HFFc6 (cell line): ENCODE results near the gene ALAS1. TPM values are rescaled to one million over a fixed set of nuclear protein-coding genes. Genes with fewer than 3 reads are reported as not detected.

Experiments
- DNase-seq: peaks from one replicate; pipeline ENCODE4 v3.0.0-alpha.2; 2018
- H3K27ac Mint-ChIP-seq: 2 replicates; pipeline ENCODE4 v1.8.0; 2020; ENCODE audit warnings: mild to moderate bottlenecking, mixed read lengths
- H3K27me3 Mint-ChIP-seq: 2 replicates; pipeline ENCODE4 v1.8.0; 2021; ENCODE audit warnings: mild to moderate bottlenecking, moderate library complexity, mixed read lengths; ENCODE audit not compliant: insufficient read depth
- H3K36me3 Mint-ChIP-seq: 2 replicates; pipeline ENCODE4 v1.8.0; 2021; ENCODE audit warnings: low read depth, mixed read lengths
- H3K4me1 Mint-ChIP-seq: 2 replicates; pipeline ENCODE4 v1.8.0; 2020; ENCODE audit warnings: low read depth, mixed read lengths
- H3K4me3 Mint-ChIP-seq: 2 replicates; pipeline ENCODE4 v1.8.0; 2020; ENCODE audit warnings: mild to moderate bottlenecking, moderate library complexity, mixed read lengths
- H3K9me3 Mint-ChIP-seq: 2 replicates; pipeline ENCODE4 v1.8.0; 2020; ENCODE audit warnings: mild to moderate bottlenecking, mixed read lengths
- CTCF ChIP-seq: fragments of 200-600 bp; sonication (generic); IDR thresholded peaks from 2 replicates; pipeline ENCODE4 v1.5.0; 2021; ENCODE audit warnings: antibody characterized with exemption, mild to moderate bottlenecking
- total RNA-seq, 6 experiments: library from RNA; stranded (reverse); fragmentation: NEBNext Ultra II Directional; extraction: Animal tissue kit (Norgen Biotek cat#: 25700); gene quantifications; 2 replicates in 1 of 6; 3 replicates in 5 of 6; pipeline ENCODE4 v1.2.3, GENCODE V29; 2021

ALAS1 gene
- total RNA-seq, 6 experiments from 2014 or later: 31.5 to 39.1 (median 35.1) TPM

DNA sequence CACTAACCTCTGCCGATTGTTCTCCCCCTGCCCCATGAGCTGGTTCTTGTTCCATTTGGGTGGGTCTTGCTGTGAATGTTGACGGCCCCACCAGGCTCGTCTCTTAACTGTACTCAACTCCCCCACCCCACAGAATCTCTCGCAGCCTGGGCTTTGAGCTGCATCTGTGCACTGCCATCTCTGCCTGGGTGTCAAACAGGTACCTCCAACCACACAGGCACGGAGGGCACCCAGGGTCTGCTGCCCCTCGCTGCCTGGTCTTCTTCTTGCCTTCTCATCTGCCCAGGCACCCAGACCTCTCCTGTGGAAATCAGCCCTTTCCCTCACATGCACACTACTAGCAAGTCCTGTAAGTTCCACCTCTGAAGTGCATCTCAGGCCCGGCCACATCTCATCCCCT is 17.4 kb downstream of the ALAS1 start:
- no peak overlapping the region for H3K4me3 Mint-ChIP-seq
- no peak for DNase-seq
- H3K27me3 Mint-ChIP-seq: peaks cover 2% of the 10 kb centered on the region
- peaks cover 19% of the 10 kb centered on the region for H3K36me3 Mint-ChIP-seq
- TF ChIP-seq CTCF: no peak
- no peaks in the 10 kb centered on the region for H3K9me3 Mint-ChIP-seq
- peak overlapping the region; percentile 2; the same call in 1 of the 2 replicates for H3K27ac Mint-ChIP-seq
- H3K4me1 Mint-ChIP-seq: peaks cover 19% of the 10 kb centered on the region

DNA sequence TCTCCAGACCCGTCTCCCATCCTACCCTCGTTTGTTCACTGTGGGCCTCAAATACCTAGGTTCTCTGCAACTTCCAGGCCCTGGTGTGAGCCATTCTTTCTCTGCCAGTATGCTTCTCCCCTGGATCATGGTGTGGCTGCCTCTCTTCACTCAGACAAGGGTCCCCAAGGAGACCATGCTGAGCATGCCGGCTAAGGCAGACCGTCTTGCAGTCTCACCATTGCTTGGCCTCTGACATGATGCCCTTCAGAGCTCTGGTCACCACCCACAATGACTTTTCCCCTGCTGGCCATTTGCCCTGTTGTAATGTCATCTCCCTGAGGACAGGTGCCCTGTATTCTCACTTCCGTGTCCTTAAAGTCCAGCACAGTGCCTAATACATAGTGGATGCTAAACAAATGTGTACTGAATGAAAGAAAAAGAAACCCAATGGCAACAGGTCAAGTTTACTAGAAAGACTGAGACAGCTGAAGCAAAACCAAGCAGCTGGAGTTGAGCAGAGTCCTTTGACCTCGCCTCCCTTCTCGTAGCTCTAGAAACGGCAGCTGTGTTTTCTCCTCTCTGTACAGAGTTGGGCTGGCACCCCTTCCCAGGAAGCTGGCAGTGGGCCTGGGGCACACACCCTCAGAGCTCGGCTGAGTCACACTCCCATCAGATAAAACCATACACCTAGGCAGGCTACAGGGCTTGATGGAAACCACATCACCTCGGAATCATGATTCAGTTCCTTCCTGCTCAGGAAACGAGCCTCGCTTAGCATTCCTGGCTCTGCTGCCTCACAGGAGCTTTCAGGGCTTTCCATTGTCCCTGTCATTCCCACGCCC is 18.8 kb downstream of the ALAS1 start:
- Mint-ChIP-seq H3K27ac (peak overlapping the region; percentile 47), H3K36me3 (peaks cover 19% of the 10 kb centered on the region), H3K9me3 (no peaks in the 10 kb centered on the region), H3K27me3 (peaks cover 2% of the 10 kb centered on the region), H3K4me1 (peaks cover 19% of the 10 kb centered on the region), H3K4me3 (no peak overlapping the region)
- TF ChIP-seq CTCF: no peak
- DNase-seq: peak; percentile 66

DNA sequence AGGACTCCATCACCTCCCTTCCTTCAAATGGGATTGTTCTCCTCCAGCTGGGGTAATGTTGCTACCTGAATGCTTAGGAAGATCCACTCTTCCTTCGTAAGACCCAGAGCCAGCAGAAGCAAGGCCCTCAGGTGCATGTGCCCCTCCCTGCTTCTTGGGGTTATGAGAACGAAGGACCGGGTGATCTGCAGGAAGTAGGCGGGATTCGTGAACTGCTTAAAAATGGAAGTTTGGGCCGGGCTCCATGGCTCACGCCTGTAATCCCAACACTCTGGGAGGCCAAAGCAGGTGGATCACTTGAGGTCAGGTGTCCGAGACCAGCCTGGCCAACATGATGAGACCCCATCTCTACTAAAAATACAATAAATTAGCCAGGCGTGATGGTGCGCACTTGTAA is 19.4 kb downstream of the ALAS1 start:
- no peak for DNase-seq
- Mint-ChIP-seq H3K27ac (peak overlapping the region; percentile 47), H3K4me3 (no peak overlapping the region), H3K27me3 (peaks cover 2% of the 10 kb centered on the region), H3K4me1 (peaks cover 19% of the 10 kb centered on the region), H3K36me3 (peaks cover 19% of the 10 kb centered on the region), H3K9me3 (no peaks in the 10 kb centered on the region)
- TF ChIP-seq CTCF: no peak

DNA sequence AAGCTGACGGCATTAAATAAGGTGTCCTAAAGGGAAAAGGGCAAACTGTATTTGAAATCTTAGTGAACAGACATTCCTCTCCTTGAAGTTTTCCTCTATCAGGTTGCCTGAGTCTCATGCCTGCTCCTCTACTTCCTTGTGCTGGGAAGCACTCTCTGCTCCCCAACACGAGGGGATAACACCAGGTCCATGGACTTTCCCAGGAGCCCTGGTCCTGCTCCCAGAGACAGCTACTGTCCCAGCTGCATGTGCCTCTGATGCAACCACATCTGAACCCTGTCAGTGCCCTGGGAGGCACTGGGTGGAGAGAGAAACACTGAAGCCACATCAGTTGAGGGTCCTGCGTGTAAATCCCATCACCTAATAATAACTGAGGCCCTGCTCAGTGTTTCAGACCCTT is 20.1 kb downstream of the ALAS1 start:
- Mint-ChIP-seq H3K4me1 (peaks cover 19% of the 10 kb centered on the region), H3K36me3 (peaks cover 19% of the 10 kb centered on the region), H3K9me3 (no peaks in the 10 kb centered on the region), H3K4me3 (no peak overlapping the region), H3K27ac (no peak overlapping the region), H3K27me3 (peaks cover 2% of the 10 kb centered on the region)
- no peak for TF ChIP-seq CTCF
- no peak for DNase-seq

DNA sequence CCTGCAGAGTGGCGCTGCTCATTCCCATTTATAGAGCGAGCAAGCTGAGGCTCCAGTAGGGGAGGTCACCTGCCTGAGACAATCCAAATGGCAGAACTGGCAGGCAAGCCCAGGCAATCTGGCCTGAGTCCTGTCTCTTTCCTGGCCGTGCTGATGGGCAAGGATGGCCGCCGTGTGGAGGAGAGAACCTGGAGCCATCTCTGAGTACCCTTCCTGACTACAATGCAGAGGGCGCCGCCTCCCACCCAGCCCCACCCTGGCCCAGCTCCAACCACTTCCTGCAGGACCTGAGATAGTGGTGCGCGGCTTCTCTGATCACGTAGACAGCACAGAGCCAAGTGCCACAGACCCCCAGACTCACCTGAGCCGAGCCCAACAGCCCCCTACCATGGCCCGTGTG is 20.5 kb downstream of the ALAS1 start:
- TF ChIP-seq CTCF: no peak
- H3K27me3 Mint-ChIP-seq: peaks cover 2% of the 10 kb centered on the region
- no peaks in the 10 kb centered on the region for H3K9me3 Mint-ChIP-seq
- no peak overlapping the region for H3K27ac Mint-ChIP-seq
- H3K36me3 Mint-ChIP-seq: peaks cover 18% of the 10 kb centered on the region
- DNase-seq: no peak
- no peak overlapping the region for H3K4me3 Mint-ChIP-seq
- peaks cover 18% of the 10 kb centered on the region for H3K4me1 Mint-ChIP-seq
